Measurements from ENCODE around the gene IFNL4.

- TF ChIP-seq YY1 (IDR thresholded peaks at IDR 0.05; ENCODE audit: insufficient read depth, insufficient read length) (no peak), SUZ12 (IDR thresholded peaks at IDR 0.05; ENCODE audit: extremely low read depth, insufficient read depth, insufficient read length) (no peak)
Measured at GRCh38 chr19:39240421-39240820, 8.2 kb downstream of the IFNL4 start.
